ENCODE measurements around the gene SPDEF. TPM values are rescaled to one million over a fixed set of nuclear protein-coding genes. Genes with fewer than 3 reads are reported as not detected.

The SPDEF gene
- polyA plus RNA-seq, 3 donors: 0.05 TPM; not detected in 2

DNA sequence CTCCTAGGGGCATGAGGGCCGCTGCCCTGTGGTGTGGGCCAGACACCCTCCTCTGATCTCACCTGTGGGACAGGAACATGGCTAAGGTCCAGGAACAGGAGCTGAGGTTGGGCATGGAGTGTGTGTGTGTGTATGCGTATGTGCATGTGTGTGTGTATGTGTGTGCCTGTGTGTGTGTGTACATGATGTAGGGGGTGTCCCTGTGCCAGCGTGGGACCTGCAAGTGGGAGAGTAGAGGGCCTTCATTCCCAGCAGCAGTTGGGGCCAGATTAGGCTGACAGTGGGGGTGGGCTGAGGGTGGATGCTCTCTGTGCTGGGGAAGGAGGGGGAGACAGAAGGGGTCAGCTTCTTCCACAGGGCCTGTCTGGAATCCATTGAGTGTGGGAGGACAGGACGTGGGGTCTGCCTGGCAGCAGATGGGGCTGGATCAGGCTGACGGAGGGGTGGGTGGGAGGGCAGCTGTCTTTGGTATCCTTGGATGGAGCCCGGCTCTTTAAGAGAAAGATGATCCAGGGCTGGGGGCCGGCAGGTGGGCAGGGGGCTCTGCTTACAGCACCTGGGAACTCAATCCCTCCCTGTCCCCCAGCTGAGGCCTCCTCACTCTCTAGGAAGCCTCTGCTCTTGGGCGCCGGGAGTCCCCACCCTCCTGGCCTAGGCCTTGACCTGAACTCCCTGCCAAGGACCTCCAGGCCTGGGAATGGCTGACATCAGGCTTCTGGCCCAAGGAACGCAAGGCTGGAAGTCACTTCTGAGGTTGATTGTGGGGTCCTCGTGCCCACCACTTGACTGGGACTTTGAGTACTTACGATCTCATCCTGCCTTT, 44.0 kb downstream of the SPDEF start:
- H3K9ac ChIP-seq (ENCODE audit: insufficient read depth, low read length, poor library complexity, severe bottlenecking): no peak overlapping the region
- no peak for TF ChIP-seq CTCF (IDR thresholded peaks at IDR 0.05)
- H3K36me3 Mint-ChIP-seq: no peaks in the 10 kb centered on the region
- no peak overlapping the region for H3K27ac Mint-ChIP-seq
- DNase-seq: no peak
- H3K4me2 ChIP-seq (replicated peaks; ENCODE audit: extremely low read depth, low read length, poor library complexity, severe bottlenecking): no peak overlapping the region
- H4K20me1 ChIP-seq (ENCODE audit: insufficient read depth, low read length): no peaks in the 10 kb centered on the region
- no peaks in the 10 kb centered on the region for H3K4me1 ChIP-seq (ENCODE audit: control insufficient read depth in 1 of 2, insufficient read depth in 2 of 2, low read length in 2 of 2)
- intact Hi-C loops (cut with micrococcal nuclease): no loop called here
- H3K36me3 ChIP-seq (replicated peaks in 1 of 2; ENCODE audit: control insufficient read depth in 1 of 2, insufficient read depth in 2 of 2, low read length in 2 of 2): no peaks in the 10 kb centered on the region
- peaks cover 2 to 12% (median 6%) of the 10 kb centered on the region in 7 donors for H3K9me3 Mint-ChIP-seq
- no peak overlapping the region for H3K4me3 ChIP-seq (replicated peaks in 1 of 3; ENCODE audit: low read depth in 2 of 3, low read length in 3 of 3)
- peaks cover 0 to 9% of the 10 kb centered on the region in 2 donors for H3K27me3 ChIP-seq (ENCODE audit: control insufficient read depth in 2 of 2, insufficient read depth in 2 of 2, low read length in 2 of 2)
- 96% methylated on average over 8 of the region's 12 CpGs for WGBS (ENCODE audit: insufficient coverage)
- no peak overlapping the region for H3K4me3 Mint-ChIP-seq
- peaks cover 16 to 25% (median 20%) of the 10 kb centered on the region in 3 donors for H3K27me3 Mint-ChIP-seq (ENCODE audit: low read depth in 3 of 3)
- peaks cover 0 to 5% of the 10 kb centered on the region in 2 donors for H3K9me3 ChIP-seq (replicated peaks in 1 of 2; ENCODE audit: control insufficient read depth in 1 of 2, insufficient read depth in 1 of 2, low read length in 2 of 2)
- no peaks in the 10 kb centered on the region for H3K4me1 Mint-ChIP-seq
- H2AFZ ChIP-seq (ENCODE audit: insufficient read depth, low read depth, low read length, poor library complexity, severe bottlenecking): no peak overlapping the region
- no peaks in the 10 kb centered on the region for H3K79me2 ChIP-seq (ENCODE audit: insufficient read depth, low read length)
- no peak overlapping the region for H3K27ac ChIP-seq (ENCODE audit: low read depth in 1 of 2, low read length in 2 of 2)

- Histone ChIP-seq H3K9me3 (replicated peaks in 1 of 2; ENCODE audit: control insufficient read depth in 1 of 2, insufficient read depth in 1 of 2, low read length in 2 of 2) (peaks cover 0 to 5% of the 10 kb centered on the region in 2 donors), H3K27ac (ENCODE audit: low read depth in 1 of 2, low read length in 2 of 2) (no peak overlapping the region), H3K9ac (ENCODE audit: insufficient read depth, low read length, poor library complexity, severe bottlenecking) (no peak overlapping the region), H3K4me3 (replicated peaks in 1 of 3; ENCODE audit: low read depth in 2 of 3, low read length in 3 of 3) (no peak overlapping the region), H3K4me2 (replicated peaks; ENCODE audit: extremely low read depth, low read length, poor library complexity, severe bottlenecking) (no peak overlapping the region), H2AFZ (ENCODE audit: insufficient read depth, low read depth, low read length, poor library complexity, severe bottlenecking) (no peak overlapping the region), H3K79me2 (ENCODE audit: insufficient read depth, low read length) (no peaks in the 10 kb centered on the region), H3K36me3 (replicated peaks in 1 of 2; ENCODE audit: control insufficient read depth in 1 of 2, insufficient read depth in 2 of 2, low read length in 2 of 2) (no peaks in the 10 kb centered on the region), H3K4me1 (ENCODE audit: control insufficient read depth in 1 of 2, insufficient read depth in 2 of 2, low read length in 2 of 2) (no peaks in the 10 kb centered on the region), H4K20me1 (ENCODE audit: insufficient read depth, low read length) (no peaks in the 10 kb centered on the region), H3K27me3 (ENCODE audit: control insufficient read depth in 2 of 2, insufficient read depth in 2 of 2, low read length in 2 of 2) (peaks cover 0 to 9% of the 10 kb centered on the region in 2 donors)
- Mint-ChIP-seq H3K27me3 (ENCODE audit: low read depth in 3 of 3) (peaks cover 16 to 25% (median 18%) of the 10 kb centered on the region in 3 donors), H3K4me3 (no peak overlapping the region), H3K9me3 (peaks cover 2 to 12% (median 6%) of the 10 kb centered on the region in 7 donors), H3K4me1 (no peaks in the 10 kb centered on the region), H3K27ac (no peak overlapping the region), H3K36me3 (no peaks in the 10 kb centered on the region)
- intact Hi-C loops (cut with micrococcal nuclease): no loop called here
- no peak for TF ChIP-seq CTCF (IDR thresholded peaks at IDR 0.05)
- no peak for DNase-seq
- 83% methylated on average over 2 of the region's 6 CpGs for WGBS (ENCODE audit: insufficient coverage)
Observed at GRCh38 chr6:34511214-34511914, 44.8 kb downstream of the SPDEF start.

Measured in CD14-positive monocyte (primary cell).